H1 (cell line): ENCODE results near the gene AGER. TPM values are rescaled to one million over a fixed set of nuclear protein-coding genes. Genes with fewer than 3 reads are reported as not detected.

Experiments
- CTCF ChIA-PET: fragments of 300-600 bp; sonication (Branson Sonifier 250); formaldehyde crosslinking; loops from one replicate; lab custom pipeline; 2021; ENCODE audit not compliant: partially characterized antibody; lab: Charles Lee
- POLR2A ChIA-PET: fragments of 300-600 bp; sonication (Branson Sonifier 250); formaldehyde crosslinking; loops from one replicate; lab custom pipeline; 2021; ENCODE audit warnings: inconsistent platforms; ENCODE audit not compliant: partially characterized antibody; lab: Charles Lee
- DNase-seq, 2 experiments: peaks; one replicate each; pipeline versions ENCODE4 v3.0.0 to v3.0.0-alpha.2; 2010 to 2022; ENCODE audit warnings: low spot score in 2 of 2, low read depth in 1 of 2, mixed read lengths in 1 of 2
- FAIRE-seq: peaks from 2 replicates; lab custom pipeline; 2011; peaks lifted over from hg19 to GRCh38; lab: Jason Lieb, UNC
- H2AFZ ChIP-seq: 2 replicates; pipeline ENCODE4 v1.8.1; 2012; ENCODE audit warnings: low read length, inconsistent platforms
- H2AK5ac ChIP-seq: 2 replicates; pipeline ENCODE4 v1.6.1; 2013; ENCODE audit warnings: low read depth, low read length
- H2BK120ac ChIP-seq: replicated peaks from 2 replicates; pipeline ENCODE3; 2013; ENCODE audit warnings: low read depth, low read length, inconsistent platforms
- H2BK12ac ChIP-seq: 2 replicates; pipeline ENCODE4 v1.6.1; 2013; ENCODE audit warnings: low read depth, low read length
- H2BK15ac ChIP-seq: 2 replicates; pipeline ENCODE4 v1.6.1; 2013; ENCODE audit warnings: low read length
- H2BK20ac ChIP-seq: 2 replicates; pipeline ENCODE4 v1.6.1; 2013; ENCODE audit warnings: low read length
- H2BK5ac ChIP-seq: 2 replicates; pipeline ENCODE4 v1.6.1; 2013; ENCODE audit warnings: low read depth, low read length
- H3K14ac ChIP-seq: 2 replicates; pipeline ENCODE4 v1.6.1; 2013; ENCODE audit warnings: inconsistent platforms; ENCODE audit not compliant: insufficient read length
- H3K18ac ChIP-seq: 2 replicates; pipeline ENCODE4 v1.6.1; 2013; ENCODE audit warnings: low read length; ENCODE audit errors: extremely low read depth
- H3K23ac ChIP-seq: 2 replicates; pipeline ENCODE4 v1.6.1; 2013; ENCODE audit warnings: inconsistent platforms; ENCODE audit not compliant: insufficient read length
- H3K23me2 ChIP-seq: 2 replicates; pipeline ENCODE4 v1.6.1; 2013; ENCODE audit warnings: low read depth, low read length
- H3K27ac ChIP-seq: 2 replicates; pipeline ENCODE4 v1.6.1; 2011; ENCODE audit warnings: low read depth, low read length, inconsistent platforms
- H3K27me3 ChIP-seq, 4 experiments: replicated peaks in 1 of 4; 1 replicate in 1 of 4; 2 replicates in 3 of 4; pipeline versions ENCODE4 v1.6.1 to v1.8.1; 2011 to 2013; ENCODE audit warnings: low read length in 3 of 4, mild to moderate bottlenecking in 3 of 4, inconsistent platforms in 2 of 4, mixed read lengths in 2 of 4, moderate library complexity in 1 of 4; ENCODE audit not compliant: control insufficient read depth in 3 of 4, insufficient read depth in 3 of 4; ENCODE audit errors: extremely low read depth in 1 of 4
- H3K36me3 ChIP-seq, 4 experiments: 2 replicates each; pipeline versions ENCODE4 v1.6.1 to v1.8.1; 2011 to 2013; ENCODE audit warnings: mild to moderate bottlenecking in 4 of 4, low read length in 3 of 4, moderate library complexity in 2 of 4, control low read depth in 1 of 4, inconsistent platforms in 1 of 4; ENCODE audit not compliant: insufficient read depth in 4 of 4, control insufficient read depth in 2 of 4
- H3K4ac ChIP-seq: replicated peaks from 2 replicates; pipeline ENCODE3; 2013; ENCODE audit warnings: low read length, low read depth, mixed read lengths, inconsistent platforms; ENCODE audit not compliant: insufficient read length
- H3K4me1 ChIP-seq, 4 experiments: replicated peaks in 1 of 4; 1 replicate in 1 of 4; 2 replicates in 3 of 4; pipeline versions ENCODE4 v1.6.1 to v1.8.1; 2011 to 2013; ENCODE audit warnings: low read length in 3 of 4, inconsistent platforms in 2 of 4, mixed read lengths in 1 of 4; ENCODE audit not compliant: insufficient read depth in 4 of 4, control insufficient read depth in 3 of 4
- H3K4me2 ChIP-seq, 2 experiments: 2 replicates each; pipeline versions ENCODE4 v1.6.1 to v1.8.1; 2011 to 2013; ENCODE audit warnings: low read depth in 2 of 2, low read length in 2 of 2, control low read depth in 1 of 2, inconsistent platforms in 1 of 2, mild to moderate bottlenecking in 1 of 2; ENCODE audit not compliant: insufficient read depth in 1 of 2
- H3K4me3 ChIP-seq, 4 experiments: fragments of 200-600, 300-600 bp in 1 of 4; sonication (generic), shearing (Covaris generic), sonication (Bioruptor Twin) in 1 of 4; 2 replicates each; pipeline versions ENCODE4 v1.5.1 to v1.8.1; 2011 to 2016; ENCODE audit warnings: low read length in 4 of 4, low read depth in 3 of 4, control low read depth in 2 of 4, inconsistent platforms in 2 of 4, mild to moderate bottlenecking in 2 of 4, mixed read lengths in 1 of 4, moderate library complexity in 1 of 4; ENCODE audit not compliant: insufficient read depth in 2 of 4; ENCODE audit errors: extremely low read depth in 1 of 4
- H3K56ac ChIP-seq: replicated peaks from 2 replicates; pipeline ENCODE3; 2013; ENCODE audit warnings: low read depth, mild to moderate bottlenecking, mixed read lengths, low read length, inconsistent platforms; ENCODE audit not compliant: insufficient read length
- H3K79me1 ChIP-seq: 2 replicates; pipeline ENCODE4 v1.6.1; 2013; ENCODE audit warnings: low read depth, low read length, control low read depth
- H3K79me2 ChIP-seq, 2 experiments: 2 replicates each; pipeline versions ENCODE4 v1.6.1 to v1.8.1; 2012 to 2013; ENCODE audit warnings: low read length in 2 of 2, mild to moderate bottlenecking in 2 of 2, inconsistent platforms in 1 of 2; ENCODE audit not compliant: insufficient read depth in 2 of 2, control insufficient read depth in 1 of 2
- H3K9ac ChIP-seq, 4 experiments: replicated peaks in 1 of 4; 1 replicate in 1 of 4; 2 replicates in 3 of 4; pipeline versions ENCODE4 v1.6.1 to v1.8.1; 2011 to 2013; ENCODE audit warnings: low read depth in 3 of 4, low read length in 3 of 4, control low read depth in 2 of 4, mild to moderate bottlenecking in 2 of 4, moderate library complexity in 2 of 4, inconsistent platforms in 1 of 4; ENCODE audit errors: extremely low read depth in 1 of 4
- H3K9me3 ChIP-seq, 2 experiments: 2 replicates each; pipeline versions ENCODE4 v1.6.1 to v1.8.1; 2012 to 2013; ENCODE audit warnings: mild to moderate bottlenecking in 2 of 2, moderate library complexity in 2 of 2, control low read depth in 1 of 2, inconsistent platforms in 1 of 2, low read depth in 1 of 2, low read length in 1 of 2, mixed read lengths in 1 of 2; ENCODE audit not compliant: insufficient read depth in 2 of 2
- H4K20me1 ChIP-seq, 2 experiments: replicated peaks in 1 of 2; 2 replicates each; pipeline versions ENCODE3 to v1.8.1; 2011 to 2013; ENCODE audit warnings: inconsistent platforms in 2 of 2, low read length in 2 of 2, mild to moderate bottlenecking in 1 of 2; ENCODE audit not compliant: insufficient read depth in 2 of 2, control insufficient read depth in 1 of 2
- H4K5ac ChIP-seq: 2 replicates; pipeline ENCODE4 v1.6.1; 2013; ENCODE audit warnings: low read length, low read depth, mixed read lengths, inconsistent platforms; ENCODE audit not compliant: insufficient read length
- H4K8ac ChIP-seq: 2 replicates; pipeline ENCODE4 v1.8.0; 2013; ENCODE audit warnings: mild to moderate bottlenecking, moderate library complexity, low read length, inconsistent platforms; ENCODE audit not compliant: insufficient read depth; ENCODE audit errors: extremely low read depth
- H4K91ac ChIP-seq: replicated peaks from 2 replicates; pipeline ENCODE3; 2013; ENCODE audit warnings: low read length, mixed read lengths, inconsistent platforms; ENCODE audit not compliant: insufficient read length
- JUND ChIP-seq: IDR thresholded peaks from 2 replicates; pipeline ENCODE4 v1.6.1; 2011; ENCODE audit warnings: mild to moderate bottlenecking, improper control_type of control experiment, low read length
- KDM5A ChIP-seq: fragments of 200-600 bp; IDR thresholded peaks from 2 replicates; pipeline ENCODE4 v1.7.1; 2012; ENCODE audit warnings: mild to moderate bottlenecking, low read length, inconsistent platforms, mixed read lengths
- NANOG ChIP-seq: IDR thresholded peaks from 2 replicates; pipeline ENCODE4 v1.6.1; 2011; ENCODE audit warnings: low read length, low read depth, mild to moderate bottlenecking, inconsistent platforms; ENCODE audit not compliant: insufficient read depth, poor library complexity, severe bottlenecking
- NRF1 ChIP-seq: IDR thresholded peaks from 2 replicates; pipeline ENCODE4 v1.6.1; 2011; ENCODE audit warnings: mild to moderate bottlenecking, low read depth, low read length, improper control_type of control experiment
- RXRA ChIP-seq: IDR thresholded peaks from 2 replicates; pipeline ENCODE4 v1.6.1; 2011; ENCODE audit warnings: low read depth, mild to moderate bottlenecking, low read length, moderate library complexity; ENCODE audit not compliant: insufficient read depth
- SIRT6 ChIP-seq: IDR thresholded peaks from one replicate; pipeline ENCODE4 v1.7.1; 2012; ENCODE audit warnings: low read length, inconsistent platforms
- SIX5 ChIP-seq: IDR thresholded peaks from 2 replicates; pipeline ENCODE4 v1.6.1; 2011; ENCODE audit warnings: mild to moderate bottlenecking, low read depth, low read length
- YY1 ChIP-seq: IDR thresholded peaks from 2 replicates; pipeline ENCODE4 v1.6.1; 2011; ENCODE audit warnings: low read depth, mild to moderate bottlenecking, low read length
- WGBS, 2 experiments: shearing (Covaris generic) in 1 of 2; methylation state at CpG; one replicate each; pipeline versions ENCODE4 v1.1.6 to v1.1.7; 2013 to 2015; ENCODE audit warnings: low lambda C conversion rate in 2 of 2, mixed read lengths in 2 of 2, inconsistent platforms in 1 of 2, low coverage in 1 of 2, missing lambda C conversion rate in 1 of 2; ENCODE audit not compliant: insufficient replicate concordance in 2 of 2, insufficient coverage in 1 of 2, insufficient read length in 1 of 2; ENCODE audit errors: extremely low coverage in 1 of 2, missing lambda C conversion rate in 1 of 2; 5-methylcytosine and 5-hydroxymethylcytosine counted together
- polyA plus RNA-seq, 7 experiments: library from polyadenylated mRNA; depleted of rRNA in 3 of 7; stranded (reverse) in 5 of 7; unstranded in 2 of 7; fragments of >200 nt in 5 of 7; fragments of 200-250 nt in 2 of 7; gene quantifications; 1 replicate in 5 of 7; 2 replicates in 1 of 7; 4 replicates in 1 of 7; pipeline versions ENCODE4 v1.2.1 to v1.2.3, GENCODE V29; 2011 to 2013; ENCODE audit warnings: missing spikeins in 2 of 7, mixed read lengths in 2 of 7
- total RNA-seq: library from RNA; stranded (reverse); fragmentation: NEBNext Ultra II Directional; extraction: Animal tissue kit (Norgen Biotek cat#: 25700); gene quantifications from 2 replicates; pipeline ENCODE4 v1.2.1, GENCODE V29; 2021
- TF ChIP-seq, protein P1 (sequence below): IDR thresholded peaks from 2 replicates; pipeline ENCODE4 v1.6.1; 2011; ENCODE audit warnings: low read length, improper control_type of control experiment
- TF ChIP-seq, protein P2 (sequence below): IDR thresholded peaks from 2 replicates; pipeline ENCODE4 v1.6.1; 2011; ENCODE audit warnings: low read depth, mild to moderate bottlenecking, low read length; ENCODE audit not compliant: insufficient read depth

The AGER gene
- total and polyA plus RNA-seq, 2 of the 8 experiments (the other 6 are each of a cell fraction or from before 2014, with no cell fraction given), result 3.8 to 10.9 TPM

DNA sequence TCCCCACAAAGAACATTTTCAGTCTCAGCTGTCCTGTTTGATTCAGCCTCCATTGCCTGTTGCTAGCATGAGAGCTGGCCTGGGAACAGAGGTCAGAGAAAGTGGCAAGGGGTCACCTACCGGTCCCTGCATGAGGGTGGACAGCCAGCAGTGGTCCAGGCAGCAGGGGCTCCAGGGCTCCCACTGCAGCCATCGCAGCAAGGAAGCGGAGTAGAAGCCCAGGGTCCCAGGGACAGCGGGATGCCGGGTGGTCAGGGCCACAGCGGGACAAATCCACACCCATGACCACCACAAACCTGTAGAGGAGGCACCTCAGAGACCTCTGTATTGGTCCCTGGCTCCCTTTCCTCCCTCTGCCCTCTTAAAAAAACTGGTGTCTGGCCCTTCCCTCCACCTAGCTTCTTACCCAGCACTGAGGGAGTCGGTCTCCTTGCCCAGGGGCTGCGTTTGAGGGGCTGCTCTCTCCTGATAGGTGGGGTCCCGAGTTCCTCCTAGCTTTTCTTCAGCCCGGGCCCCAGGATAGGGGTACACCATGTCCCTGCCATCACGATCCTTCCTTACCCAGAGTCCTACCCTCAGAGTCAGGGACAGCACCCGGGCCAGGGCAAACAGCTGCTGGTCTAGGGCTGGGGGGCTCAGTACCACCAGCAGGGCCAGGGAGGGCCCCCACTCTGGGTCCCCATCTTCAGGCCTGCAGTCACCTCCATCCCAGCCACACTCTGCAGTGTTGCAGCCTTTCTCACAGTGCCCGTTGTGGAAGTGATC, 16.8 kb upstream of the AGER start:
- Histone ChIP-seq H3K79me2 (no peaks in the 10 kb centered on the region), H2BK12ac (no peak overlapping the region), H3K23ac (no peak overlapping the region), H3K4me2 (no peak overlapping the region), H2BK120ac (no peak overlapping the region), H3K14ac (no peak overlapping the region), H4K5ac (no peak overlapping the region), H3K79me1 (no peaks in the 10 kb centered on the region), H2BK5ac (no peak overlapping the region; the same call in 1 of the 2 replicates), H3K23me2 (peaks cover 3% of the 10 kb centered on the region; the same call in 1 of the 2 replicates), H3K27ac (no peak overlapping the region), H2AK5ac (no peak overlapping the region), H2BK20ac (no peak overlapping the region), H3K36me3 (no peaks in the 10 kb centered on the region), H3K4ac (no peak overlapping the region), H3K56ac (no peak overlapping the region), H2BK15ac (no peak overlapping the region), H3K4me1 (peaks cover 0 to 11% (median 8%) of the 10 kb centered on the region in 4 experiments; a peak in 6 of 7 replicates), H4K91ac (no peak overlapping the region), H2AFZ (no peak overlapping the region), H3K18ac (no peak overlapping the region), H3K9ac (no peak overlapping the region), H4K20me1 (no peaks in the 10 kb centered on the region), H4K8ac (peak overlapping the region; percentile 53), H3K4me3 (no peak overlapping the region), H3K9me3 (no peaks in the 10 kb centered on the region), H3K27me3 (no peaks in the 10 kb centered on the region)
- ChIA-PET POLR2A (no interaction called here), CTCF (interaction anchor here (1.1 kb wide), 1 partner anchor 54 kb away, joined by 3 read pairs; no protein-coding TSS in a partner anchor)
- FAIRE-seq (no peak), DNase-seq (no peak)
- WGBS, 2 experiments, result 91% methylated on average over 13 of the region's 13 CpGs; no CpG with 5 or more reads in 1 of the 2 experiments
- TF ChIP-seq, protein P1, sequence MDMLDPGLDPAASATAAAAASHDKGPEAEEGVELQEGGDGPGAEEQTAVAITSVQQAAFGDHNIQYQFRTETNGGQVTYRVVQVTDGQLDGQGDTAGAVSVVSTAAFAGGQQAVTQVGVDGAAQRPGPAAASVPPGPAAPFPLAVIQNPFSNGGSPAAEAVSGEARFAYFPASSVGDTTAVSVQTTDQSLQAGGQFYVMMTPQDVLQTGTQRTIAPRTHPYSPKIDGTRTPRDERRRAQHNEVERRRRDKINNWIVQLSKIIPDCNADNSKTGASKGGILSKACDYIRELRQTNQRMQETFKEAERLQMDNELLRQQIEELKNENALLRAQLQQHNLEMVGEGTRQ, result no peak
- TF ChIP-seq, protein P2, sequence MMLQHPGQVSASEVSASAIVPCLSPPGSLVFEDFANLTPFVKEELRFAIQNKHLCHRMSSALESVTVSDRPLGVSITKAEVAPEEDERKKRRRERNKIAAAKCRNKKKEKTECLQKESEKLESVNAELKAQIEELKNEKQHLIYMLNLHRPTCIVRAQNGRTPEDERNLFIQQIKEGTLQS, result no peak
- no peak for TF ChIP-seq SIX5
- TF ChIP-seq NANOG, result no peak
- no peak for TF ChIP-seq SIRT6
- TF ChIP-seq YY1, result no peak
- TF ChIP-seq NRF1, result no peak
- no peak for TF ChIP-seq JUND
- no peak for TF ChIP-seq KDM5A
- TF ChIP-seq RXRA, result no peak
